ENCODE measurements around the gene ITIH5. TPM values are rescaled to one million over a fixed set of nuclear protein-coding genes. Genes with fewer than 3 reads are reported as not detected.

ITIH5 gene
- total and polyA plus RNA-seq, 10 donors, result 0.59 to 5.2 (median 1.7) TPM

- Histone ChIP-seq H3K36me3 (no peaks in the 10 kb centered on the region), H3K27me3 (replicated peaks in 1 of 7) (peaks cover 0 to 53% (median 3%) of the 10 kb centered on the region in 7 donors), H3K9me3 (no peaks in the 10 kb centered on the region), H3K4me1 (no peaks in the 10 kb centered on the region), H3K4me3 (no peak overlapping the region), H3K27ac (no peak overlapping the region)
- TF ChIP-seq, protein P1, sequence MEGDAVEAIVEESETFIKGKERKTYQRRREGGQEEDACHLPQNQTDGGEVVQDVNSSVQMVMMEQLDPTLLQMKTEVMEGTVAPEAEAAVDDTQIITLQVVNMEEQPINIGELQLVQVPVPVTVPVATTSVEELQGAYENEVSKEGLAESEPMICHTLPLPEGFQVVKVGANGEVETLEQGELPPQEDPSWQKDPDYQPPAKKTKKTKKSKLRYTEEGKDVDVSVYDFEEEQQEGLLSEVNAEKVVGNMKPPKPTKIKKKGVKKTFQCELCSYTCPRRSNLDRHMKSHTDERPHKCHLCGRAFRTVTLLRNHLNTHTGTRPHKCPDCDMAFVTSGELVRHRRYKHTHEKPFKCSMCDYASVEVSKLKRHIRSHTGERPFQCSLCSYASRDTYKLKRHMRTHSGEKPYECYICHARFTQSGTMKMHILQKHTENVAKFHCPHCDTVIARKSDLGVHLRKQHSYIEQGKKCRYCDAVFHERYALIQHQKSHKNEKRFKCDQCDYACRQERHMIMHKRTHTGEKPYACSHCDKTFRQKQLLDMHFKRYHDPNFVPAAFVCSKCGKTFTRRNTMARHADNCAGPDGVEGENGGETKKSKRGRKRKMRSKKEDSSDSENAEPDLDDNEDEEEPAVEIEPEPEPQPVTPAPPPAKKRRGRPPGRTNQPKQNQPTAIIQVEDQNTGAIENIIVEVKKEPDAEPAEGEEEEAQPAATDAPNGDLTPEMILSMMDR (IDR thresholded peaks at IDR 0.05 in 8 of 11, conservative IDR thresholded peaks at IDR 0.05 in 3 of 11), result no peak
- intact Hi-C loops (cut with DNase I; ENCODE audit: low total_unique reads), result no loop called here
- 74 to 88% (median 84%) methylated on average over 3 of the region's 3 CpGs for WGBS, 5 donors
- DNase-seq, result no peak
These were observed 38.6 kb upstream of the ITIH5 start for GRCh38 chr10:7705341-7705740.

DNA sequence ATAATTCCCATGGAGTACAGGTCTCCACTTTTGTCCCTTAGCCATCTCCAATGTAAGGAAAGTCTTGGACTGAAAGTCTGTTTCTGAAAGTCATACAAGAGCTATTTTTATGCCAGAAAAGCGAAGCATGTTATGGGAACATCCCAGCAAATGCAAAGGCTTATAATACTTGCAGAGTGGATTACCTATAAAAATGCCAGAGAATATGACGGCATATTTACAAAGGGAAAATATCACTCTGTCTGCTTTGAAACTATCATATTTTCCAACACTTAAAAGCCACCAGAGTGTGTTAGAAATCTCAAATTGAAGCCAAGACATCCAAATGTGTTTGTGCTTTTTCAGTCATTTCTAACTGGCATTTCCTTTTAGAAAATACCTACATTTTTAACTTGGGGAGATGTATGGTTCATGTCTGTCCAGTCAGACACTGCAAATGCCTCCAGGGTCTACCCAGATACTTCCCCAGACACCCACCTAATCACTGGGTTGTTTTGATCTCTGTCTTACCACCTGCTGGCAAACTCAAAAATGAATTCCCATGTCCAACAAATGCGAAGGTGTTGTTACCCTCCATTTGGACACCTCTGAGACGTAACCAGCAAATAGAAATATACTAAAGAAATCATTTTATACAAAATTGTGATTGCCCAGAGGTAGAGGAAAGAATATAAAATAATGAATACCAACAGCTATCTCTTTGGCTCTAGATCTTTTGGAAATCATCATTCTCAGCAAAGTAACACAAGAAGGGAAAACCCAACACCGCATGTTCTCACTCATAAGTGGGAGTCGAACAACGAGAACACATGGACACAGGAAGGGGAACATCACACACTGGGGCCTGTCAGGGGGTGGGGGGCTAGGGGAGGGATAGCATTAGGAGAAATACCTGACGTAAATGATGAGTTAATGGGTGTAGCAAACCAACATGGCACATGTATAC, 37.6 kb upstream of the ITIH5 start:
- no peaks in the 10 kb centered on the region for H3K4me1 ChIP-seq
- H3K9me3 ChIP-seq, result no peaks in the 10 kb centered on the region
- no peak for DNase-seq
- no peak overlapping the region for H3K27ac ChIP-seq
- H3K27me3 ChIP-seq (replicated peaks in 1 of 7), result peaks cover 0 to 63% (median 3%) of the 10 kb centered on the region in 7 donors
- WGBS, 5 donors, result 72 to 91% (median 86%) methylated on average over 8 of the region's 8 CpGs
- intact Hi-C loops (cut with DNase I; ENCODE audit: low total_unique reads), result no loop called here
- TF ChIP-seq POLR2AphosphoS5 (IDR thresholded peaks at IDR 0.05), result no peak
- TF ChIP-seq, protein P1 (IDR thresholded peaks at IDR 0.05 in 8 of 11, conservative IDR thresholded peaks at IDR 0.05 in 3 of 11), result no peak
- TF ChIP-seq POLR2A (IDR thresholded peaks at IDR 0.05), result no peak
- no peak overlapping the region for H3K4me3 ChIP-seq
- no peaks in the 10 kb centered on the region for H3K36me3 ChIP-seq

- H3K4me1 ChIP-seq, result no peaks in the 10 kb centered on the region
- no peak within 1 kb of the TSS for H3K4me3 ChIP-seq
- DNase-seq, result no peak
- intact Hi-C loops (cut with DNase I; ENCODE audit: low total_unique reads), result no loop called here
- no peaks in the 10 kb centered on the region for H3K36me3 ChIP-seq
- H3K27ac ChIP-seq, result no peak within 1 kb of the TSS
- H3K9me3 ChIP-seq, result no peaks in the 10 kb centered on the region
- 64 to 79% (median 72%) methylated on average over 4 of the region's 4 CpGs for WGBS, 5 donors
- H3K27me3 ChIP-seq (replicated peaks in 1 of 7), result peaks cover 0 to 64% (median 3%) of the 10 kb centered on the region in 7 donors
- TF ChIP-seq, protein P1 (IDR thresholded peaks at IDR 0.05 in 8 of 11, conservative IDR thresholded peaks at IDR 0.05 in 3 of 11), result no peak
- TF ChIP-seq POLR2A (IDR thresholded peaks at IDR 0.05) (no peak), POLR2AphosphoS5 (IDR thresholded peaks at IDR 0.05) (no peak)
These were observed 36.4 kb upstream of the ITIH5 start, which contains the start of gene ITIH2 for GRCh38 chr10:7703140-7703539. Gene ITIH2 (plus strand): TSS chr10:7703316. CDS start chr10:7703435, 119 bp downstream.

- Histone ChIP-seq H3K4me1 (no peaks in the 10 kb centered on the region), H3K4me3 (no peak overlapping the region), H3K9me3 (no peaks in the 10 kb centered on the region), H3K36me3 (no peaks in the 10 kb centered on the region), H3K27me3 (replicated peaks in 1 of 7) (peaks cover 0 to 64% (median 3%) of the 10 kb centered on the region in 7 donors), H3K27ac (no peak overlapping the region)
- TF ChIP-seq POLR2AphosphoS5 (IDR thresholded peaks at IDR 0.05) (no peak), POLR2A (IDR thresholded peaks at IDR 0.05) (no peak)
- TF ChIP-seq, protein P1 (IDR thresholded peaks at IDR 0.05 in 8 of 11, conservative IDR thresholded peaks at IDR 0.05 in 3 of 11), result no peak
- 83 to 94% (median 85%) methylated on average over 4 of the region's 4 CpGs for WGBS, 5 donors
- intact Hi-C loops (cut with DNase I; ENCODE audit: low total_unique reads), result no loop called here
- DNase-seq, result no peak
These were observed 35.6 kb upstream of the ITIH5 start for GRCh38 chr10:7702288-7702812.

Measured in spleen (tissue), 11 donors.